Measurements from ENCODE around the gene TIMP2. TPM values are rescaled to one million over a fixed set of nuclear protein-coding genes. Genes with fewer than 3 reads are reported as not detected.
"Not testable (repeated sequence)": the region's sequence is repeated elsewhere in the genome, so short reads cannot be mapped to it uniquely, and the experiment has no call there.

The TIMP2 gene
- total RNA-seq, 1 donor from 2014 or later = 535 TPM

DNA sequence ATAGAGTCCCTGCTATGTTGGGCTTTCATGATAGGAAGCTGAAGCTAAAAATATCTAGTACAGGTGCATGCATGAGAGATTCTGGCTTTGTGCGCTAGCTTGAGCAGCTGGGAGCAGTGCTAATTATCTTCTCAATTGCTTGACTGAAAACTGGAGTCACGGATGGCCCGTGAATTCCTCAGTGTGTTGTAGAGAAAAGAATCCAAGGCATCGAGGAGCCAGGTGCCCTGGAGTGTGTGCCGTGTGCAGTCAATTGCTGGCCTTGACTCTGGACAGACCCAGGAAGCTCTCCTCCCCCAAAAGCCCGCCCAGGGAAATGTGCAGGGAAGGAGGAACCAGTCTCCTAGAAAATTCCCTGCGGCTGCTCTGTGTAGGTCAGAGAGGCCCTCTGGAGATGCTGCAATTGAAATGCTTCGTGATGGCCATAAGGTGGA lies 40.3 kb upstream of the TIMP2 start:
- Mint-ChIP-seq H3K27ac (ENCODE audit: unreplicated experiment) (no peak overlapping the region), H3K4me3 (ENCODE audit: unreplicated experiment) (no peak overlapping the region), H3K36me3 (ENCODE audit: low read depth) (peaks cover 2% of the 10 kb centered on the region), H3K9me3 (ENCODE audit: low read depth) (no peaks in the 10 kb centered on the region), H3K27me3 (ENCODE audit: low read depth) (no peaks in the 10 kb centered on the region), H3K4me1 (ENCODE audit: low read depth) (peaks cover 8% of the 10 kb centered on the region)
- TF ChIP-seq, protein P1, sequence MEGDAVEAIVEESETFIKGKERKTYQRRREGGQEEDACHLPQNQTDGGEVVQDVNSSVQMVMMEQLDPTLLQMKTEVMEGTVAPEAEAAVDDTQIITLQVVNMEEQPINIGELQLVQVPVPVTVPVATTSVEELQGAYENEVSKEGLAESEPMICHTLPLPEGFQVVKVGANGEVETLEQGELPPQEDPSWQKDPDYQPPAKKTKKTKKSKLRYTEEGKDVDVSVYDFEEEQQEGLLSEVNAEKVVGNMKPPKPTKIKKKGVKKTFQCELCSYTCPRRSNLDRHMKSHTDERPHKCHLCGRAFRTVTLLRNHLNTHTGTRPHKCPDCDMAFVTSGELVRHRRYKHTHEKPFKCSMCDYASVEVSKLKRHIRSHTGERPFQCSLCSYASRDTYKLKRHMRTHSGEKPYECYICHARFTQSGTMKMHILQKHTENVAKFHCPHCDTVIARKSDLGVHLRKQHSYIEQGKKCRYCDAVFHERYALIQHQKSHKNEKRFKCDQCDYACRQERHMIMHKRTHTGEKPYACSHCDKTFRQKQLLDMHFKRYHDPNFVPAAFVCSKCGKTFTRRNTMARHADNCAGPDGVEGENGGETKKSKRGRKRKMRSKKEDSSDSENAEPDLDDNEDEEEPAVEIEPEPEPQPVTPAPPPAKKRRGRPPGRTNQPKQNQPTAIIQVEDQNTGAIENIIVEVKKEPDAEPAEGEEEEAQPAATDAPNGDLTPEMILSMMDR (IDR thresholded peaks at IDR 0.05) = no peak
- no peak for DNase-seq (ENCODE audit: low spot score)

DNA sequence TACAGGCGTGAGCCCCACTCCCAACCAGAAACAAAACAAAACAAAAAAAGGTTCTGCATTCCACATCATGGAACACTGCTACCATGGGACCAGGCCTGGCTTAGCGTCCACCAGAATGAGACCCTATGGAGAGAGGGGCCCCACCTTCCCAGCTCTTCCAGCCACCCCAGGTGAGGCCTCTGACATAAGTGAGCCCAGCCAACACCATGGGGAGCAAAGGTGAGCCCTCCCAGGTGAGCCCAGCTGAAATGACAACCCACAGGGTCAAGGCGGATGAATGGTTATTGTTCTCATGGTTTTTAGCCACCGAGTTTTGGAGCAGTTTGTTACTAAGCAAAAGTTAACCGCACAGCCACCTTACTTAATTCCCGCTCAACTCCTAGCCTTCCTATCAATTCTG lies 38.2 kb upstream of the TIMP2 start:
- Mint-ChIP-seq H3K27ac (ENCODE audit: unreplicated experiment) (no peak overlapping the region), H3K9me3 (ENCODE audit: low read depth) (no peaks in the 10 kb centered on the region), H3K4me1 (ENCODE audit: low read depth) (peaks cover 13% of the 10 kb centered on the region), H3K4me3 (ENCODE audit: unreplicated experiment) (no peak overlapping the region), H3K27me3 (ENCODE audit: low read depth) (no peaks in the 10 kb centered on the region), H3K36me3 (ENCODE audit: low read depth) (no peaks in the 10 kb centered on the region)
- TF ChIP-seq, protein P1 (IDR thresholded peaks at IDR 0.05) = no peak
- no peak for DNase-seq (ENCODE audit: low spot score)

DNA sequence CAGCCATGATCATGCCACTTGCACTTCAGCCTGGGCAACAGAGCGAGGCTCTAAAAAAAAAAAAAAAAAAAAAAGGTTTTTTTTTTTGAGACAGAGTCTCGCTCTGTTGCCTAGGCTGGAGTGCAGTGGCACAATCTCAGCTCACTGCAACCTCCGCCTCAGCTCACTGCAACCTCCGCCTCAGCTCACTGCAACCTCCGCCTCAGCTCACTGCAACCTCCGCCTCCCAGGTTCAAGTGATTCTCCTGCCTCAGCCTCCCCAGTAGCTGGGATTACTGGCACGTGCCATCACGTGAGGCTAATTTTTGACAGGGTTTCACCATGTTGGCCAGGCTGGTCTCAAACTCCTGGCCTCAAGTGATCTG lies 37.8 kb upstream of the TIMP2 start:
- not testable (repeated sequence) for H3K9me3 Mint-ChIP-seq (ENCODE audit: low read depth); H3K36me3 Mint-ChIP-seq (ENCODE audit: low read depth); H3K27me3 Mint-ChIP-seq (ENCODE audit: low read depth); H3K27ac Mint-ChIP-seq (ENCODE audit: unreplicated experiment); DNase-seq (ENCODE audit: low spot score); H3K4me3 Mint-ChIP-seq (ENCODE audit: unreplicated experiment)
- peaks cover 13% of the 10 kb centered on the region for H3K4me1 Mint-ChIP-seq (ENCODE audit: low read depth)

DNA sequence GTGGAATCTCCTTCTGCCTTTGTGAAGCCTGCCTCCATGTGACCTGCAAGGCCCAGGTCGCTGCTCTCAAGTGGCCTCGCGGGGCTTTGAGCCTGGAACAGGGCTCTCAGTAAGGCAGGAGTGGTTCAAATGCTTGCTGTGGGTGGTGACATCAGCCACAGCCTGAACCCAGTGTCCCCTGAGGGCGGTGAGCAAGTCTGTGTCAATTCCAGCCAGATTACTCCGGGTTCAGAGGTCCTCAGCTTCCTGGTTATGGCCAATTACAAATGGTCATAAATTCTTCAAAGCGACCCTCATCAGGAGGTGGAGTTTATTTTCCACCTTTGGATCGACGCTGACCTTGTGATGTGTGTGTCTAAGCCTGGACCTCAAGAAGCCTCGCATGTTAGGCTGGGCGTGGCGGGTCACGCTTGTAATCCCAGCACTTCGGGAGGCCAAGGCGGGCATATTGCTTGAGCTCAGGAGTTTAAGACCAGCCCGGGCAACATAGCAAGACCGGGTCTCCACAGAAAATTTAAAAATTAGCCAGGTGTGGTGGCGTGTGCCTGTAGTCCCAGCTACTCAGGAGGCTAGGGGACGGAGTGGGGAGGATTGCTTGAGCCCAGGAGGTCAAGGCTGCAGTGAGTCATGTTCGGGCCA lies 37.3 kb upstream of the TIMP2 start:
- Mint-ChIP-seq H3K4me3 (ENCODE audit: unreplicated experiment) (no peak overlapping the region), H3K9me3 (ENCODE audit: low read depth) (no peaks in the 10 kb centered on the region), H3K27ac (ENCODE audit: unreplicated experiment) (no peak overlapping the region), H3K36me3 (ENCODE audit: low read depth) (no peaks in the 10 kb centered on the region), H3K4me1 (ENCODE audit: low read depth) (peaks cover 13% of the 10 kb centered on the region), H3K27me3 (ENCODE audit: low read depth) (no peaks in the 10 kb centered on the region)
- TF ChIP-seq, protein P1 (IDR thresholded peaks at IDR 0.05) = no peak
- no peak for DNase-seq (ENCODE audit: low spot score)

DNA sequence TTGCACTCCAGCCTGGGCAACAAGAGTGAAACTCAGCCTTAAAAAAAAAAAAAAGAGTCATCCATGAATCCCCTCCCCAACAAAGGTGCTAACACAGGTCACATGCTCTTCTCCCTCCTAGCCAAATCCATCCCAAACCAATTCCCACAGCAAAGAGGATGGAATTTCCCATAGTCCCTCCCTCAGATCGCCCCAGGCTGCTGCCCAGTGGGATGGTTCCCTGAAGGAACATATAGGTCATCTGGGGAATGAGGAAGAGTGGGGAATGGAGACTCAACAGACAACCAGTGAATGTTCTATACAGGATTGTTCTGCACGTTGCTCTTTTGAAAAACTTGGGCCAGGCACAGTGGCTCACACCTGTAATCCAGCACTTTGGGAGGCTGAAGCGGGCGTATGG lies 36.4 kb upstream of the TIMP2 start:
- Mint-ChIP-seq H3K9me3 (ENCODE audit: low read depth) (no peaks in the 10 kb centered on the region), H3K4me3 (ENCODE audit: unreplicated experiment) (no peak overlapping the region), H3K36me3 (ENCODE audit: low read depth) (no peaks in the 10 kb centered on the region), H3K27me3 (ENCODE audit: low read depth) (no peaks in the 10 kb centered on the region), H3K27ac (ENCODE audit: unreplicated experiment) (no peak overlapping the region), H3K4me1 (ENCODE audit: low read depth) (peaks cover 18% of the 10 kb centered on the region)
- TF ChIP-seq, protein P1 (IDR thresholded peaks at IDR 0.05) = no peak
- no peak for DNase-seq (ENCODE audit: low spot score)

DNA sequence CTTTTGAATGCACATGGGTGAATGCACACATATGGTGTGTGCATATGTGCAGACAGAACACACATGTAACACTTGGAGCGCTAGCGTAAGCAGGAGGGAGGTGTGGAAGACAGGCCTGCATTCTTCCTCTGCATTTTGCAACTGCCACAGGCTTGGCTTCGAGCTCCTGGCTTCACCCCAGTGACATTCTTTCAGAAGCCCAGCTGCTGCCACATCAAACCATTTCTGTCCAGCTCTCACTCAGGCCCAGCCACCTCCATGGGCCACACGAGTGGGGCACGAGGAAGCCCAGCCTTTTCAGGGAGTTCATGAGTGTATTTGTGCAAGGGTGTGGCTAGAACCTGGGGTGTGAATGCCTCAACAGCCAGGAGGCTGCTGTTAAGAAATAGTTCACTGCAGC lies 35.7 kb upstream of the TIMP2 start:
- Mint-ChIP-seq H3K4me3 (ENCODE audit: unreplicated experiment) (no peak overlapping the region), H3K36me3 (ENCODE audit: low read depth) (no peaks in the 10 kb centered on the region), H3K9me3 (ENCODE audit: low read depth) (no peaks in the 10 kb centered on the region), H3K4me1 (ENCODE audit: low read depth) (peaks cover 18% of the 10 kb centered on the region), H3K27ac (ENCODE audit: unreplicated experiment) (no peak overlapping the region), H3K27me3 (ENCODE audit: low read depth) (no peaks in the 10 kb centered on the region)
- TF ChIP-seq, protein P1 (IDR thresholded peaks at IDR 0.05) = no peak
- DNase-seq (ENCODE audit: low spot score) = no peak
